GM18519 (cell line): ENCODE data around the gene TJP3.

Experiments used
- ATAC-seq: cut with Tn5 transposase; IDR thresholded peaks from one replicate; pipeline ENCODE4 v1.9.1; 2021; ENCODE audit warnings: mild to moderate bottlenecking, moderate library complexity; ENCODE audit not compliant: unreplicated experiment, low FRiP score

Gene TJP3

GRCh38 chr19:3781603-3782002 lies 73.4 kb downstream of the TJP3 start:
- ATAC-seq = no peak

GRCh38 chr19:3782330-3782729 lies 74.1 kb downstream of the TJP3 start:
- ATAC-seq = no peak

GRCh38 chr19:3782903-3783302 lies 74.7 kb downstream of the TJP3 start:
- no peak for ATAC-seq

GRCh38 chr19:3783660-3784584 lies 75.7 kb downstream of the TJP3 start:
- ATAC-seq = no peak

- no peak for ATAC-seq
These were observed 76.6 kb downstream of the TJP3 start for GRCh38 chr19:3784607-3785450.

GRCh38 chr19:3785451-3785937 lies 77.3 kb downstream of the TJP3 start:
- ATAC-seq = no peak

- ATAC-seq = no peak
These were observed 78.0 kb downstream of the TJP3 start, which contains the start of gene MATK for GRCh38 chr19:3785938-3786824. Gene MATK (minus strand): TSS chr19:3786381. CDS start chr19:3785135, 1,246 bp downstream.

- ATAC-seq = no peak
These were observed 81.0 kb downstream of the TJP3 start for GRCh38 chr19:3788996-3789778.

- no peak for ATAC-seq
These were observed 82.1 kb downstream of the TJP3 start for GRCh38 chr19:3790209-3790734.

GRCh38 chr19:3790941-3791340 lies 82.8 kb downstream of the TJP3 start:
- ATAC-seq = no peak

- ATAC-seq = no peak
These were observed 83.9 kb downstream of the TJP3 start for GRCh38 chr19:3792114-3792513.

GRCh38 chr19:3793799-3794198 lies 85.6 kb downstream of the TJP3 start:
- ATAC-seq = no peak

GRCh38 chr19:3796358-3796757 lies 88.2 kb downstream of the TJP3 start:
- ATAC-seq = no peak

- no peak for ATAC-seq
These were observed 90.0 kb downstream of the TJP3 start for GRCh38 chr19:3798137-3798536.
